Measurements from ENCODE around the gene TCF7L2.

The TCF7L2 gene

DNA sequence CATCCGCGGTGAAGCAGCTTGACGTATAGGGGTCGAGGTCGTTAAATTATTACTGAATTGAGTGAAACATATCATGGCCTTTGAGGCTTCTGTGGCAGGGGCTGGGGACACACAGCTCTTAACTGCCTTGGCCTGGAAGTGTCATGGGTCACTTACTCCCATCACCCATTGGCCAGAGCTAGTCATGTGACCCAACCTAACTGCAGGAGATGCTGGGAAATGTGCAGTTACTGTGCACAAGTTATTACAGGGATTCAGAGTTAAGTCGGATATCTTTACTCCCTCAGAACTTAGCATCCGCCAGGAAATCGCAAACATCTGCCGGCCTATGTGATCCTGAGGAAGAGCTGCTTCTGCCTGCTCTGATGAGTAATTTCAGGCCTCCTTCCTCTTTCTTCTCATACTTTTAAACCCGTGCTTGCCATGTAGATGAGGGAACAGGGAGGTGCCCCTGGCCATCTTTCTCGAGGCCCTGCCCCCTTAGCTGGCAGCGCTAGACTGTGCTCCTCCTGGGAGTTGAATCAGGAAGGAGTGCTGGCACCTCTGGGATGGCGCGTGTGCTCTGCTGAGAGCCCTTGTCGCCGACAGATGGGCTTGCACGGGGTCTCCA lies 203.6 kb downstream of the TCF7L2 start:
- H3K27me3 ChIP-seq (ENCODE audit: low read length) = no peaks in the 10 kb centered on the region
- H3K27ac ChIP-seq (ENCODE audit: low read depth, low read length) = no peak overlapping the region
- H3F3A ChIP-seq (ENCODE audit: insufficient read depth) = no peaks in the 10 kb centered on the region
- H3K4me3 ChIP-seq (ENCODE audit: insufficient read depth, low read length, poor library complexity, severe bottlenecking) = no peak overlapping the region
- no peaks in the 10 kb centered on the region for H3K36me3 ChIP-seq (ENCODE audit: low read length)
- no peaks in the 10 kb centered on the region for H3K9me3 ChIP-seq (ENCODE audit: insufficient read depth, low read length)
- TF ChIP-seq EZH2phosphoT487 (conservative IDR thresholded peaks at IDR 0.05; ENCODE audit: low read length) (no peak), CTCF (IDR thresholded peaks at IDR 0.05; ENCODE audit: insufficient read depth, low read length, poor library complexity, severe bottlenecking) (no peak)
- no peaks in the 10 kb centered on the region for H4K20me1 ChIP-seq (ENCODE audit: low read depth, low read length)
- H3K79me2 ChIP-seq (ENCODE audit: insufficient read depth, low read length) = no peaks in the 10 kb centered on the region
- H3K9ac ChIP-seq (ENCODE audit: low read length) = no peak overlapping the region
- H3K4me2 ChIP-seq (ENCODE audit: low read depth, low read length, poor library complexity, severe bottlenecking) = no peak overlapping the region
- H2AFZ ChIP-seq (ENCODE audit: low read depth, low read length, severe bottlenecking) = no peak overlapping the region
- H3K9me2 ChIP-seq (replicated peaks; ENCODE audit: insufficient read depth, low read length) = no peaks in the 10 kb centered on the region

GRCh38 chr10:113157441-113157840 lies 207.4 kb downstream of the TCF7L2 start:
- Histone ChIP-seq H3K36me3 (ENCODE audit: low read length) (no peaks in the 10 kb centered on the region), H4K20me1 (ENCODE audit: low read depth, low read length) (no peaks in the 10 kb centered on the region), H3K27ac (ENCODE audit: low read depth, low read length) (no peak overlapping the region), H3K27me3 (ENCODE audit: low read length) (no peaks in the 10 kb centered on the region), H3K9me3 (ENCODE audit: insufficient read depth, low read length) (no peaks in the 10 kb centered on the region), H3K9ac (ENCODE audit: low read length) (no peak overlapping the region), H3K4me2 (ENCODE audit: low read depth, low read length, poor library complexity, severe bottlenecking) (no peak overlapping the region), H3K4me3 (ENCODE audit: insufficient read depth, low read length, poor library complexity, severe bottlenecking) (no peak overlapping the region), H2AFZ (ENCODE audit: low read depth, low read length, severe bottlenecking) (no peak overlapping the region), H3F3A (ENCODE audit: insufficient read depth) (no peaks in the 10 kb centered on the region), H3K79me2 (ENCODE audit: insufficient read depth, low read length) (no peaks in the 10 kb centered on the region), H3K9me2 (replicated peaks; ENCODE audit: insufficient read depth, low read length) (no peaks in the 10 kb centered on the region)
- TF ChIP-seq EZH2phosphoT487 (conservative IDR thresholded peaks at IDR 0.05; ENCODE audit: low read length) (no peak), CTCF (IDR thresholded peaks at IDR 0.05; ENCODE audit: insufficient read depth, low read length, poor library complexity, severe bottlenecking) (no peak)

- TF ChIP-seq CTCF (IDR thresholded peaks at IDR 0.05; ENCODE audit: insufficient read depth, low read length, poor library complexity, severe bottlenecking) = no peak
- no peak for TF ChIP-seq EZH2phosphoT487 (conservative IDR thresholded peaks at IDR 0.05; ENCODE audit: low read length)
- no peak overlapping the region for H3K27ac ChIP-seq (ENCODE audit: low read depth, low read length)
- no peaks in the 10 kb centered on the region for H3F3A ChIP-seq (ENCODE audit: insufficient read depth)
- H3K4me3 ChIP-seq (ENCODE audit: insufficient read depth, low read length, poor library complexity, severe bottlenecking) = no peak overlapping the region
- no peaks in the 10 kb centered on the region for H3K79me2 ChIP-seq (ENCODE audit: insufficient read depth, low read length)
- H3K27me3 ChIP-seq (ENCODE audit: low read length) = no peaks in the 10 kb centered on the region
- H3K9ac ChIP-seq (ENCODE audit: low read length) = no peak overlapping the region
- H2AFZ ChIP-seq (ENCODE audit: low read depth, low read length, severe bottlenecking) = no peak overlapping the region
- no peaks in the 10 kb centered on the region for H3K9me3 ChIP-seq (ENCODE audit: insufficient read depth, low read length)
- H3K36me3 ChIP-seq (ENCODE audit: low read length) = no peaks in the 10 kb centered on the region
- H3K4me2 ChIP-seq (ENCODE audit: low read depth, low read length, poor library complexity, severe bottlenecking) = no peak overlapping the region
- no peaks in the 10 kb centered on the region for H4K20me1 ChIP-seq (ENCODE audit: low read depth, low read length)
- no peaks in the 10 kb centered on the region for H3K9me2 ChIP-seq (replicated peaks; ENCODE audit: insufficient read depth, low read length)
Measured at GRCh38 chr10:113158183-113158582, 208.1 kb downstream of the TCF7L2 start.

All from SU-DHL-6 (cell line).